Activated T-helper 1 cell treated with anti-CD3 and anti-CD28 coated beads, Interleukin-12 subunit alpha, Interleukin-12 subunit beta, Interleukin-2, Interleukin-4 antibody, amounts not matched to agents 30 ng/mL and 10 ng/mL and 1 ng/mL, durations not matched to agents 14 hours and 24 hours and 36 hours (primary cell): Measurements from ENCODE around the gene CTSE. TPM values are rescaled to one million over a fixed set of nuclear protein-coding genes. Genes with fewer than 3 reads are reported as not detected.

Experiments
- DNase-seq: peaks from one replicate; pipeline ENCODE4 v3.0.0; 2021; ENCODE audit warnings: low spot score
- H3K27ac Mint-ChIP-seq: one replicate; pipeline ENCODE4 v1.8.0; 2021; ENCODE audit warnings: mild to moderate bottlenecking, mixed read lengths
- H3K27me3 Mint-ChIP-seq: one replicate; pipeline ENCODE4 v1.8.0; 2022; ENCODE audit warnings: mild to moderate bottlenecking, moderate library complexity, mixed read lengths; ENCODE audit not compliant: insufficient read depth
- H3K36me3 Mint-ChIP-seq: one replicate; pipeline ENCODE4 v1.8.0; 2021; ENCODE audit warnings: low read depth, mixed read lengths
- H3K4me1 Mint-ChIP-seq: one replicate; pipeline ENCODE4 v1.8.0; 2021; ENCODE audit warnings: low read depth, mixed read lengths
- H3K4me3 Mint-ChIP-seq: one replicate; pipeline ENCODE4 v1.8.0; 2021; ENCODE audit warnings: mild to moderate bottlenecking, moderate library complexity, mixed read lengths
- H3K9me3 Mint-ChIP-seq: one replicate; pipeline ENCODE4 v1.8.0; 2021; ENCODE audit warnings: mixed read lengths
- intact Hi-C: fragments of 100-400 bp; cut with micrococcal nuclease; formaldehyde crosslinking; loops from one replicate; pipeline ENCODE4 v1.15.1; 2024
- total RNA-seq: library from RNA; stranded (reverse); gene quantifications from 2 replicates; pipeline ENCODE4 v1.2.3, GENCODE V29; 2022

The CTSE gene
- total RNA-seq, 1 donor from 2014 or later: not detected

DNA sequence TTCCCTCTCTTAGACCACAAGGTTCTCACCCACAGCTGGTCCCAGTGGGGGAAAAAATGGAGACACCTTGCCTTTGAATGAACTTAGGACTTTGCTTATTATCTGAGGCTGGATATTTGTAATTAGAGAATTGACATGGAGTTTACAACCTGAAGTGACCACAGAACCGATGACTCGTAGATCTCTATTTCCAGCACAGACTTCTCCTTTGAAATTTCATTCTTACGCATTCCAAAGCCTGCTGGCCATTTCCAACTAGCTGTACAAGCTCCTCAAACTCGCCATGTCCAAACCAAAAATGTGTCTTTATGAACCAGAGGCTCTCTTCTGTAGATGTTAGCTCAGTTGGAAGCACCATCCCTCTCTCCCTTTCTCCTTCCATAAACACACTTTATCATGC is 32.5 kb downstream of the CTSE start:
- no peaks in the 10 kb centered on the region for H3K36me3 Mint-ChIP-seq
- H3K27me3 Mint-ChIP-seq: peaks cover 15% of the 10 kb centered on the region
- intact Hi-C loops: no loop called here
- H3K4me1 Mint-ChIP-seq: peaks cover 1% of the 10 kb centered on the region
- no peak overlapping the region for H3K4me3 Mint-ChIP-seq
- H3K27ac Mint-ChIP-seq: no peak overlapping the region
- no peak for DNase-seq
- no peaks in the 10 kb centered on the region for H3K9me3 Mint-ChIP-seq

DNA sequence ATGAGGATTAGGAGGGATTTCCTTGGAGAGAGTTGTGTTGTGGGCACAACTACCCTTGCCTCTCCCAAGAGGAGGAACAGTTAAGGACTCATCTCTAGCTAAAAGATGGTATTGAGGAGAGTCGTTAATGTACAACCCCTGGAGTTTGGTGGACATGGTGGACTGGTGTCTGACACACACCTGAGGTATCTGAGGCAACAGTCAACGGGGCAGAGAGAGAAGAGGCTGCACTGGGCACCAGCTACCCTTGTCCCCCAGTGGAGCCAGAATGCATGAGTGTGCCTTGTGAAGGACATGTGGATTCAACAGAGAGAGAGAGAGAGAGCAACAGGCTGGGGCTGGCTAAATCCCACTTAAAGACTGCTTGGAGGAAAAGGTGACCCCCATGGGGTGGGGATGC is 33.5 kb downstream of the CTSE start:
- Mint-ChIP-seq H3K27ac (no peak overlapping the region), H3K36me3 (no peaks in the 10 kb centered on the region), H3K9me3 (no peaks in the 10 kb centered on the region), H3K27me3 (peaks cover 15% of the 10 kb centered on the region), H3K4me3 (no peak overlapping the region), H3K4me1 (no peaks in the 10 kb centered on the region)
- DNase-seq: no peak
- intact Hi-C loops: no loop called here

DNA sequence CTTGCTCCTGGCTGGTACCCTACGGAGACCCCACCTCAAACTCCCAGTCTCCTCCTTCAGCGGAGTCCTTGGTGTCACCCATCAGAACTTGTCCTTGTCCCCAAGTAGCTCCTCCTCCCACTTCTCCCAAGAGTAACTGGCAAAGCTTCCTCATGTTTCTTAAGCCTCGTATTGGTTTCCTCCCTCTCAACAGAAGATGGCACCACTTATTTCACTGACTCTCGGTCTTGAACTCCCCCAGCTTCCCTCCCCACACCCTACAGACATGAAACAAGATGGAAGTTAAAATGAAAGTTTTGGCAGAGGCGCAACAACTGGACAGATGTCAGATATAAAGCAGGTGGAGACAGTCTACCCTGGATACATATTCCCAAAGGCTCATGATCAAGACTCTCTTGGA is 33.9 kb downstream of the CTSE start:
- Mint-ChIP-seq H3K36me3 (no peaks in the 10 kb centered on the region), H3K9me3 (no peaks in the 10 kb centered on the region), H3K4me3 (no peak overlapping the region), H3K27me3 (peaks cover 15% of the 10 kb centered on the region), H3K4me1 (no peaks in the 10 kb centered on the region), H3K27ac (no peak overlapping the region)
- DNase-seq: no peak
- intact Hi-C loops: no loop called here

DNA sequence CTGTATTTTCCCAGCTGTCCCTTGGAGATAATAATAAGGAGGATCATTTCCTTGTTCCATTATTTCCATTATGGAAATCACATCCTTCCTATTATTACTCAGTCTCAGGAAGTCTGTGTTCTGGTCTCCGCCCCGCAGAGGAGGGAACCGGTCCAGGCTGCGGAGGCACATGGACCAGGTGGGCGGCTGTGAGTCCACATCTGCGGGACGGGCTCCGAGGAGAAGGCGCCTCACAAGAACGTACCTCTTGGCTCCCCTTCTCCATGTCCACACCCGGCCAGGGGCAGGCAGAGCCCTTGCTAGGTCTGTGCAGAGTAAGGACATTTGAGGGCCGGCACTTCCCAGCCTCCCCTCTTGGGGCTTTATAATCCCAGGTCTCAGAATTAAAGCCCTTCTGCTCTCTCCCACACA is 35.1 kb downstream of the CTSE start:
- DNase-seq: no peak
- H3K4me3 Mint-ChIP-seq: no peak overlapping the region
- no peak overlapping the region for H3K27ac Mint-ChIP-seq
- no peaks in the 10 kb centered on the region for H3K9me3 Mint-ChIP-seq
- intact Hi-C loops: no loop called here
- H3K27me3 Mint-ChIP-seq: peaks cover 13% of the 10 kb centered on the region
- no peaks in the 10 kb centered on the region for H3K36me3 Mint-ChIP-seq
- no peaks in the 10 kb centered on the region for H3K4me1 Mint-ChIP-seq

DNA sequence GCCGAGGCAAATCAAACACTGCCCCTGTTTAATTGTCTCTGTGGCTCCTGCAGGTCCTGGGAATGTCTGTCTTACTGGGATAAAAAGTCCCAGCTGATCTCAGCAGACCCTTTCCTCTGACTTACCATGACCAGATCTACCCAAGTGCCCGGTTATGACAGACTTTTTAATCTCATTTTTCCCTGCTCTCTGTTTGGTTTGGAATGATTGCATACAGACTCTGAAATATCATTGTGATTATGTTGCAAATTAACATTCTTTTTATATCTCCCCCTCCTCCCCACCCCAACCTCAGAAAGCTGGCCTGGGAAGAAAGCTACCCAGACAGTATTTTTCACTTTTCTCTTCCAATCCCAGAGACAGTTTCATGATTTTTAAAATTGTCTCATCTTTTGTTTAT is 36.8 kb downstream of the CTSE start:
- no peak for DNase-seq
- H3K27me3 Mint-ChIP-seq: peaks cover 10% of the 10 kb centered on the region
- no peaks in the 10 kb centered on the region for H3K4me1 Mint-ChIP-seq
- H3K36me3 Mint-ChIP-seq: no peaks in the 10 kb centered on the region
- no peak overlapping the region for H3K27ac Mint-ChIP-seq
- peaks cover 3% of the 10 kb centered on the region for H3K9me3 Mint-ChIP-seq
- intact Hi-C loops: no loop called here
- no peak overlapping the region for H3K4me3 Mint-ChIP-seq

DNA sequence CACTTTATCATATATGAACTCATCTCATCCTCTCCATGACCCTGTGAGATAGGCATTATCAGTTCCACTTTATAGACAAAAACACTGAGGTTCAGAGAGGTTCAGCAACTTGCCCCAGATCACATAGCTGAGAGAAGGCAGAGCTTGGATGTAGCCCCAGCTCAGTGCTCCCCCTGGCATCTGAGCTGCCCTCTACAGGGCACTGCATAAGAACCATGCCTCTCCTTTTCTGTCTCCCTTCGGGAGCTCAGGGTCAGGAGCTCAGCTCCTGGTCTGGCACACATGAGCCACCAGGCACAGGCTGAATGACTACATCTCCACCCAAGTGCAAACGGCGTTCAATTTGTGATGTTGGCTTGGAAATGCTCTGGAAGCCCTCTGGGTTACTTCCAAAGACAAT is 37.4 kb downstream of the CTSE start:
- intact Hi-C loops: no loop called here
- H3K36me3 Mint-ChIP-seq: no peaks in the 10 kb centered on the region
- H3K4me1 Mint-ChIP-seq: no peaks in the 10 kb centered on the region
- H3K4me3 Mint-ChIP-seq: no peak overlapping the region
- no peak for DNase-seq
- H3K27me3 Mint-ChIP-seq: peaks cover 5% of the 10 kb centered on the region
- H3K9me3 Mint-ChIP-seq: peaks cover 6% of the 10 kb centered on the region
- H3K27ac Mint-ChIP-seq: no peak overlapping the region

DNA sequence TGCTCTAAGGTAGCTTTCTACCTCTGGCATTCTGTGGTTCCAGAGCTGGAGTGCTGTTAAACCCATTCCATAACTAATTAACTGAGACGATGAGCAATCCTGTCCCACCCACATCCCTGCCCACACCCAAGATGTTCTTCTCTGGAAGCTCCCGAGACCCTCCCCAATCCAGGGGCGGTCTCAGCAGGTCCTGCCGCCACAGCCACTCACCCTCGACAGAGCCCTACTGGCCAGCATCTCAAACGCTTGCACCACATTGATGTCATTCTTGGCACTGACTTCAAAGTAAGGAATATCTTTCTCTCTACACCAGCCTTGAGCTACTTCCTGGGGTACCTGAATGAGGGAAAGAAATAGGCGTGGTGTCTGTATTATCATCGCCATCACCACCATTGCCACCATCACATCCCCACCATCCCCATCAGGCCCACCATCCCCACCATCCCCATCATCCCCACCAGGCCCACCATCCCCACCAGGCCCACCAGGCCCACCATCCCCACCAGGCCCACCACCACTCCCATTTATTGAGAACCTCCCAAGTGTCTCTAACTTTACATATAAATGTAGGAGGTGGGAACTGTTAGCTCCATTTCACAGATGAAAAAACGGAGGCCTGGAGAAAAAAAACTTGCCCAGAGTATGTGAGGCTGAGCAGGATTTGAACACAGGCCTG is 38.2 kb downstream of the CTSE start:
- Mint-ChIP-seq H3K4me1 (no peaks in the 10 kb centered on the region), H3K27ac (no peak overlapping the region)
- no peak for DNase-seq

DNA sequence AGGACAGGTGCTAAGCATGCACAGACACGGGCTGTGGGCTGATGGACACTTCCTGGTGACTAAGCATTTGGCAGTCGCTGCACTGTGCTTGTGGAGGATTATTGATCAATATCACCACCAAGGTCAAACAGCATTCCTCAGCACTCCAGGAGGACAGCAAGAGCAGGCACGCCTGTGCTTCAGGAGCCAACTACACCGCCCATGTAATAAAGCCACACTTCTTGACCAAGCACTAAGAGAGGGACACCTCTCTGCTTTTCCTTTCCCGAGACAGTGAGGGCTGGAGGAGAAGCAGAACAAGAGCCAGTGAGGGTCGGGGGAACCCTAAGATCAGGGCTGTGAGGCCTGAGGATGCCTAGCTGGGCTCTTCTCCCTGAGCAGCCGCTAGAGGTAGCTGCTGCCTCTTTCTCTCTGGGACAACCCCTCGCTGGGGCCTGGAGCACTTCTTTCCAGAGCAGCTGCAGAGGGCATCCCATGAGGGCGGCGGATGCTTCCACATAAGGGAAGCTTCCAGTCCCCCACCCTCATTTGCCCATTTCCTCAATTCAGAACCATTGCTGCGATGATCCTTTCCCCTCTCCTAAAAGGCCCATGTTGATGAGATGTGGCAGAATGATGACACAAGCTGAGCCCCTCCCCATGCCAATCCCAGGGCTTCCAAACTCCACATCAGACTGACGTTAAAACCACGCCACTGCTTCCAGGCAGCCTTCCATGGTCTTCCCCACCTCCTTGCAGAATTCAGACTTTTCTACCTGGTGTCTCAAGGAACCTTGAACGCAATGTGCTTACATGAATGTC is 39.6 kb downstream of the CTSE start:
- Mint-ChIP-seq H3K36me3 (no peaks in the 10 kb centered on the region), H3K27me3 (peaks cover 1% of the 10 kb centered on the region), H3K4me1 (no peaks in the 10 kb centered on the region), H3K27ac (no peak overlapping the region), H3K4me3 (no peak overlapping the region), H3K9me3 (peaks cover 6% of the 10 kb centered on the region)
- intact Hi-C loops: loop anchor here (1.0 kb wide), 1 partner anchor 122 kb away; no protein-coding TSS in a partner anchor
- no peak for DNase-seq

More for the DNA sequence above, 38.2 kb downstream of the CTSE start:
- H3K36me3 Mint-ChIP-seq: no peaks in the 10 kb centered on the region
- no peak overlapping the region for H3K4me3 Mint-ChIP-seq
- H3K27me3 Mint-ChIP-seq: peaks cover 5% of the 10 kb centered on the region
- intact Hi-C loops: no loop called here
- H3K9me3 Mint-ChIP-seq: peaks cover 6% of the 10 kb centered on the region

DNA sequence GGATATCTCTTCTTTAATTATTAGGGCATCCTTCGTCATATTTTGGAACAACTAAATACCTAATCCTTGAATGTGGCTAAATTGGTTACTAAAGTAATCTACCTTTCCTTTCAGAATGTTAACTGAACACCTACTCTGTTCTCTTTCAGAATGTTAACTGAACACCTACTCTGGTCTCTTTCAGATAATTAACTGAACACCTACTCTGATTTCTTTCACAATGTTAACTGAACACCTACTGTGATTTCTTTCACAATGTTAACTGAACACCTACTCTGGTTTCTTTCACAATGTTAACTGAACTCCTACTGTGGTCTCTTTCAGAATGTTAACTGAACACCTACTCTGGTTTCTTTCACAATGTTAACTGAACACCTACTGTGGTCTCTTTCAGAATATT is 42.4 kb downstream of the CTSE start:
- Mint-ChIP-seq H3K27ac (no peak overlapping the region), H3K4me3 (no peak overlapping the region), H3K4me1 (no peaks in the 10 kb centered on the region), H3K27me3 (peaks cover 1% of the 10 kb centered on the region), H3K36me3 (no peaks in the 10 kb centered on the region), H3K9me3 (peaks cover 6% of the 10 kb centered on the region)
- intact Hi-C loops: no loop called here
- no peak for DNase-seq

DNA sequence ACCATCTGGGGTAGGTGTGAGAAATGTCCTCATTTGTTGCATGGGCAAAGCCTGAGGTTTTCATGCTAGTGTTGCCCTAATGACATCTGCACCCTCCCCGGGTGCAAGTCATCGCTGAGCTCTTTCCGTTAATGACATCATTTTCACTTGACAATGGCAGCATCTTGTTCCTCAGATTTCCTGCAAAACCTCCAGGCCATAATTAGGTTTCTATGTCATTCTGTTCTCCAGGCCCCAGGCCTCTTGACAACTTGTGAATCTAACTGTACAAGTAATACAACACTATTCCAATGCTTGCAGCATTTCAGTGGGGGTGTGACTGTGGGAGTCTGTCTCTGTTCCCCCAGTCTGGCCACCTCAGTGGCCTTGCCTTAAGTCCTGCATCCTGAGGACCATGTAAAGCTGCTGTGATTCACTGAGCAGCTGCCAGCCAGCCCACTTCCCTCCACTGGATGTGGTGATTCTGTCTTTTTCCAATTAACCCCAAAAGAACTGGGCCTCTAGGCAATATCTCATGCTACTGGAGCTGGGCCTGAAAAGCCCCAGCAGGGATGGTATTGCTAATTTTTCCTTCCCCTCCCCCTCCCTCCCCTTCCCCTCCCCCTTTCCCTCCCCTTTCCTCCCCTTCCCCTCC is 43.3 kb downstream of the CTSE start:
- Mint-ChIP-seq H3K36me3 (no peaks in the 10 kb centered on the region), H3K4me1 (no peaks in the 10 kb centered on the region), H3K9me3 (peaks cover 6% of the 10 kb centered on the region), H3K27ac (no peak overlapping the region), H3K27me3 (peaks cover 1% of the 10 kb centered on the region), H3K4me3 (no peak overlapping the region)
- intact Hi-C loops: no loop called here
- no peak for DNase-seq

DNA sequence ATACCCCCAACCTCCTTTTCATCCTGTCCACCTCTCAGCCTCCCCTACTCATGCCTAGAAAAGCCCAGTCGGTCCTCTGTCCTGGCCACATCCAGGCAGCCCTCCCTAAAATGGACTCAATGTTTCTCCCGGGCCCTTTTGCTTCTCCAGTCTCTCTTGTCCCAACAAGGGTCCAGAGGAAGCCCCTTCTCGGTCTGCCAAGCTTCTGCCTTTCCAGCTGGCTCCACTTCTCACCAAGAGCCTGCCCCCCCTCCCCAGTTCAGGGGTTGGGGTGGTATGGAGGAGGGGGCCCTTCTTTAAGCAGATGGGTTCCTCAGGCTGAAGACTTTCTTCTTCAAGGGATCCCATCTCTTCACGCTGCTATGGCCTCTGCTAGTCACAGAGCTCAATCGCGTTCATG is 44.4 kb downstream of the CTSE start:
- no peaks in the 10 kb centered on the region for H3K27me3 Mint-ChIP-seq
- no peak overlapping the region for H3K4me3 Mint-ChIP-seq
- no peak overlapping the region for H3K27ac Mint-ChIP-seq
- intact Hi-C loops: no loop called here
- H3K4me1 Mint-ChIP-seq: no peaks in the 10 kb centered on the region
- no peak for DNase-seq
- peaks cover 13% of the 10 kb centered on the region for H3K9me3 Mint-ChIP-seq
- H3K36me3 Mint-ChIP-seq: no peaks in the 10 kb centered on the region

DNA sequence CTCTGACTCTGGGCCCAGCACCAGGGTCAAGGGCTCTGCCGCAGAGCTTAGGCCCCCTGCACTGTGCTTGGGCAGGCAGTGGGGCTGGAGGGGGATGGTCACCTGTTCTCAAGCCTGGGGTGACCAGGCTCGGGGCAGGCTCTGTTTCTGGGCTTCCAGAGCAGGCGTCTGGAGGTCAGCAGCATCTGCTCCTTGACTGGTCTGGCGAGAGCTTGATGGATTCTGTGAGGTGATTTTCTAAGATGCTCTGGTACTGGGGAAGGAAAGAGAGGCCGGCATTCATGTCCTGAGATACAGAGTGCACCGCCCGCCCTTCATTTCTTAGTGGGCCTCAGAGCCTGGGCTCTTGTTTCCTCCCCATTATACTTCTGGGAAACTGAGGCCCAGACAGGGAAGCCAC is 45.0 kb downstream of the CTSE start:
- Mint-ChIP-seq H3K9me3 (peaks cover 13% of the 10 kb centered on the region), H3K4me1 (no peaks in the 10 kb centered on the region), H3K36me3 (no peaks in the 10 kb centered on the region), H3K27me3 (no peaks in the 10 kb centered on the region), H3K4me3 (no peak overlapping the region), H3K27ac (no peak overlapping the region)
- no peak for DNase-seq
- intact Hi-C loops: no loop called here

DNA sequence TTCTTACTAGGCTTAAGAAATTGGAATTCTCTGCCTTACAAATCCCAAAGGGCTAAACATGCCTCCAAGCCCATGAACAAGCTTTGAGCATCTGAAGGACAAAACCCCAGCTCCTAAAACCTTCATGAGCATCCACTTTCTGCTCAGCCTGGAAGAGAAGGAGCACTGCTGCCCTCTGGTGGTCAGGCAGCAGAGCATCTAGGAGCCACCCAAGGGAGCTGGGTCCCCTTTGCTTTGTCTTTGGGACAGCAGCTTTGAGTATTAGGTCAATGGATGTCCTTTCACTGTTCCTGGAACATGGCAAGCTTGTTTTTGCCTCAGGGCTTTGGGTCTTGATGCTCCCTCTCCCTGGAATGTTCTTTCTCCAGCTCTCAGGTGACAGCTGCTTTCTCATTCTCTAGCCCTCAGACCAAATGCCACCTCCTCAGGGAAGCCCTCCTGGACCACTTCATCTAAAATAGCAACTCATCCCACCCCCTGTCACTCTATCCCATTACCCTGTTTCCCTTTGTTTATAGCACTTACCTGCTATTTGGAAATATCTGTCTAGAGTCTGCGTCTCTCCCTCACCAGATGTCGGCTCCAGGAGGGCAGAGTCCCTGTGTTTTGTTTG is 46.2 kb downstream of the CTSE start:
- intact Hi-C loops: loop anchor here (1.0 to 2.0 kb wide), 4 partner anchors 58 to 318 kb away; no protein-coding TSS in a partner anchor
- Mint-ChIP-seq H3K4me3 (no peak overlapping the region), H3K36me3 (no peaks in the 10 kb centered on the region), H3K27me3 (no peaks in the 10 kb centered on the region), H3K27ac (no peak overlapping the region), H3K4me1 (no peaks in the 10 kb centered on the region), H3K9me3 (peaks cover 13% of the 10 kb centered on the region)
- DNase-seq: peak; percentile 63
